ENCODE data around the gene TM4SF1. TPM values are rescaled to one million over a fixed set of nuclear protein-coding genes. Genes with fewer than 3 reads are reported as not detected.

Gene TM4SF1
- polyA plus RNA-seq, 1 donor from 2014 or later, result 0.81 TPM

DNA sequence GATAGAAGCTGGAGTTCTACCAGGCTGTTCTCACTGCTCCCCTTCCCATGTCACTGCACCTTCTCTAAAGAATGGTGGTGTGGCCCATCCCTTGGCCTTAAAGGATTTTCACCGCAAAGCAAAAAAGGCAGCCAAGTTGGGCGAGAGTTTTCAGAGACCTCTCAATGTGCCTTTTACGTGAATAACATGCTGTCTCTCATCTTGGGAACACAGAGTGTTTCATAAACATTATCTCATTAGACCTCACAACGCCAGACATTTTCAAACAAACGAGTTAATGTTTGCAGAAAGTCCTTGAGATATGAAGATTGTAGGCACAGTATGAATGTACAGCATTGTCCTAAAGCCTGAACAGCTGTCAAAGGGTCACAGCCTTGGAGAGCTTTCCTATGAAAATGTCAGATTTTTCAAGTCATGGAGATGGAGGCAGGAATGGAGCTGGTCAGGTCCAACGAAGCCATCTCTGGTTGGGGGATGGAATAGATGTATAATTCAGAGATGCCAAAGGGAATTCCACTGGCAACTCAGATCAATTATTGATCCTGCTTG, 21.3 kb downstream of the TM4SF1 start:
- Histone ChIP-seq H3K4me3 (ENCODE audit: low read length) (no peak overlapping the region), H3K4me2 (ENCODE audit: low read length) (no peak overlapping the region), H3K36me3 (ENCODE audit: insufficient read depth, low read length) (no peaks in the 10 kb centered on the region), H4K20me1 (ENCODE audit: insufficient read depth) (no peaks in the 10 kb centered on the region), H3F3A (ENCODE audit: insufficient read depth, low read length, poor library complexity, severe bottlenecking) (no peaks in the 10 kb centered on the region), H3K9ac (ENCODE audit: low read length) (no peak overlapping the region), H3K79me2 (replicated peaks; ENCODE audit: insufficient read depth, low read length) (no peaks in the 10 kb centered on the region), H3K27ac (ENCODE audit: low read length) (no peak overlapping the region), H3K9me3 (ENCODE audit: low read length) (no peaks in the 10 kb centered on the region), H3K27me3 (ENCODE audit: insufficient read depth, low read depth, low read length) (no peaks in the 10 kb centered on the region), H2AFZ (ENCODE audit: low read depth, low read length) (no peak overlapping the region), H3K9me2 (ENCODE audit: insufficient read depth, low read length) (no peaks in the 10 kb centered on the region)
- TF ChIP-seq EP300 (conservative IDR thresholded peaks at IDR 0.05; ENCODE audit: poor library complexity, severe bottlenecking), result no peak
- TF ChIP-seq TAF1 (IDR thresholded peaks at IDR 0.05; ENCODE audit: low read depth), result no peak
- TF ChIP-seq EZH2 (IDR thresholded peaks at IDR 0.05; ENCODE audit: borderline replicate concordance, insufficient read depth, low read length, poor library complexity, severe bottlenecking), result no peak
- no peak for TF ChIP-seq MXI1 (conservative IDR thresholded peaks at IDR 0.05; ENCODE audit: poor library complexity, severe bottlenecking)
- no peak for TF ChIP-seq REST (IDR thresholded peaks at IDR 0.05; ENCODE audit: borderline replicate concordance)
- no peak for TF ChIP-seq RAD21 (conservative IDR thresholded peaks at IDR 0.05)
- TF ChIP-seq SMC3 (conservative IDR thresholded peaks at IDR 0.05; ENCODE audit: poor library complexity), result no peak
- TF ChIP-seq CTCF (IDR thresholded peaks at IDR 0.05; ENCODE audit: poor library complexity, severe bottlenecking), result no peak
- TF ChIP-seq POLR2AphosphoS5 (IDR thresholded peaks at IDR 0.05), result no peak

GRCh38 chr3:149353581-149354184, 23.8 kb downstream of the TM4SF1 start:
- no peaks in the 10 kb centered on the region for H3K9me2 ChIP-seq (ENCODE audit: insufficient read depth, low read length)
- TF ChIP-seq SMC3 (conservative IDR thresholded peaks at IDR 0.05; ENCODE audit: poor library complexity), result no peak
- TF ChIP-seq EZH2 (IDR thresholded peaks at IDR 0.05; ENCODE audit: borderline replicate concordance, insufficient read depth, low read length, poor library complexity, severe bottlenecking), result no peak
- no peak for TF ChIP-seq CTCF (IDR thresholded peaks at IDR 0.05; ENCODE audit: poor library complexity, severe bottlenecking)
- no peak for TF ChIP-seq REST (IDR thresholded peaks at IDR 0.05; ENCODE audit: borderline replicate concordance)
- TF ChIP-seq RAD21 (conservative IDR thresholded peaks at IDR 0.05), result no peak
- TF ChIP-seq POLR2AphosphoS5 (IDR thresholded peaks at IDR 0.05), result no peak
- TF ChIP-seq MXI1 (conservative IDR thresholded peaks at IDR 0.05; ENCODE audit: poor library complexity, severe bottlenecking), result no peak
- no peak for TF ChIP-seq TAF1 (IDR thresholded peaks at IDR 0.05; ENCODE audit: low read depth)
- no peak for TF ChIP-seq EP300 (conservative IDR thresholded peaks at IDR 0.05; ENCODE audit: poor library complexity, severe bottlenecking)
- H3K36me3 ChIP-seq (ENCODE audit: insufficient read depth, low read length), result no peaks in the 10 kb centered on the region
- H3K4me3 ChIP-seq (ENCODE audit: low read length), result no peak overlapping the region
- no peak overlapping the region for H3K4me2 ChIP-seq (ENCODE audit: low read length)
- no peak overlapping the region for H2AFZ ChIP-seq (ENCODE audit: low read depth, low read length)
- H3K9me3 ChIP-seq (ENCODE audit: low read length), result no peaks in the 10 kb centered on the region
- no peaks in the 10 kb centered on the region for H3F3A ChIP-seq (ENCODE audit: insufficient read depth, low read length, poor library complexity, severe bottlenecking)
- H4K20me1 ChIP-seq (ENCODE audit: insufficient read depth), result no peaks in the 10 kb centered on the region
- no peak overlapping the region for H3K27ac ChIP-seq (ENCODE audit: low read length)
- no peaks in the 10 kb centered on the region for H3K27me3 ChIP-seq (ENCODE audit: insufficient read depth, low read depth, low read length)
- H3K79me2 ChIP-seq (replicated peaks; ENCODE audit: insufficient read depth, low read length), result no peaks in the 10 kb centered on the region
- H3K9ac ChIP-seq (ENCODE audit: low read length), result no peak overlapping the region

All from neural cell (in vitro differentiated cells).